HFFc6 (cell line): Measurements from ENCODE around the gene KRT32. TPM values are rescaled to one million over a fixed set of nuclear protein-coding genes. Genes with fewer than 3 reads are reported as not detected.

Experiments used
- DNase-seq: peaks from one replicate; pipeline ENCODE4 v3.0.0-alpha.2; 2018
- H3K27ac Mint-ChIP-seq: 2 replicates; pipeline ENCODE4 v1.8.0; 2020; ENCODE audit warnings: mild to moderate bottlenecking, mixed read lengths
- H3K27me3 Mint-ChIP-seq: 2 replicates; pipeline ENCODE4 v1.8.0; 2021; ENCODE audit warnings: mild to moderate bottlenecking, moderate library complexity, mixed read lengths; ENCODE audit not compliant: insufficient read depth
- H3K36me3 Mint-ChIP-seq: 2 replicates; pipeline ENCODE4 v1.8.0; 2021; ENCODE audit warnings: low read depth, mixed read lengths
- H3K4me1 Mint-ChIP-seq: 2 replicates; pipeline ENCODE4 v1.8.0; 2020; ENCODE audit warnings: low read depth, mixed read lengths
- H3K4me3 Mint-ChIP-seq: 2 replicates; pipeline ENCODE4 v1.8.0; 2020; ENCODE audit warnings: mild to moderate bottlenecking, moderate library complexity, mixed read lengths
- H3K9me3 Mint-ChIP-seq: 2 replicates; pipeline ENCODE4 v1.8.0; 2020; ENCODE audit warnings: mild to moderate bottlenecking, mixed read lengths
- total RNA-seq, 6 experiments: library from RNA; stranded (reverse); fragmentation: NEBNext Ultra II Directional; extraction: Animal tissue kit (Norgen Biotek cat#: 25700); gene quantifications; 2 replicates in 1 of 6; 3 replicates in 5 of 6; pipeline ENCODE4 v1.2.3, GENCODE V29; 2021
- TF ChIP-seq, protein P1 (sequence below): fragments of 200-600 bp; sonication (generic); IDR thresholded peaks from 2 replicates; pipeline ENCODE4 v1.5.0; 2021; ENCODE audit warnings: antibody characterized with exemption, mild to moderate bottlenecking

The KRT32 gene
- total RNA-seq, 6 experiments from 2014 or later = 0.14 TPM; not detected in 4

DNA sequence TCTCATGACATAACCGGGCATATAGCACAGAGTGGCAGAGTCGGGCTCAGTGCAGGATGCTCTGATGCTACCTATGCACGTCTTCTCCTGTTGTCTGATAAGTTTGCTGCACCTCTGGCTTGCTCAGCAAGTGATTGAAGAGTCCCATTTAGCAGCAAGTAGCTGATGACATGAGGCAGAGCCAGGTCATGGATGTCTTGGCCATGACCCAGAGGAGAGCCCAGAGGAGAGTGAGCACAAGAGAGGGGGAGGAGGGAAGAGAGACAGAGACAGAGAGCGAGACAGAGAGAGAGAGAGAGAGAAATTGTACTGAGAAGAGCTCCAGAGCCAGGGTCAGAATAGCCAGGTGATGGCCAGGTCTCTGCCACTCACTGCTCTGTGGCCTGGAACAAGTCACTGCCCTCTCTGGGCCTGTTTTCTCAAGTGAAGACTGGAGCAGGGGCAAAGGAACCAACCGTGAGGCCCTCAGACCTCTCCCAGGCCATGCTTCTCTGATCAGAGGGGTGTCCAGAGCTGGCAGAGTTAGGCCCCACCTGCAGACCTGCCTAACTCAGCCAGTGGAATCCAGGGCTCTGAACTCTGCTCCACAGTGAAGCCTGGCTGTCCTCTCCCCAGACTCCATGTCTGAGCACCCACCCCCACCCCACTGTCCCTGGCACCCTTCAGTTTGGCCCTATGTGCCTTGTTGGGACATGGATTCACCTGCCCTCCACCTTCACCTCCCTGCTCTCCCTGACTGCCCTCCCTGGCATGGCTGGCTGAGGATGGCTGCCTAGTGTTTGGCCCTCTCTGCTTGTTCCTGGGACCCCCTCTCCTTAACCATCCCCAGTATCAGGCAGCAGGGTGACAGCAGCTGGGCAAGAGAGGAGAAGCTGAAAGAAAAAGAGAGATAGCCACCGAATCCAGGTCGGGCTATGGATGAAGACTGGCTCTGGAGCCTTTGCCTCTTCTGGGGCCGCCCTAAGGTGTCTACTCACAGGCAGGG, 18.0 kb upstream of the KRT32 start:
- Mint-ChIP-seq H3K4me1 (peaks cover 17% of the 10 kb centered on the region), H3K27ac (no peak overlapping the region), H3K36me3 (no peaks in the 10 kb centered on the region), H3K4me3 (no peak overlapping the region), H3K9me3 (no peaks in the 10 kb centered on the region), H3K27me3 (peaks cover 8% of the 10 kb centered on the region)
- TF ChIP-seq, protein P1, sequence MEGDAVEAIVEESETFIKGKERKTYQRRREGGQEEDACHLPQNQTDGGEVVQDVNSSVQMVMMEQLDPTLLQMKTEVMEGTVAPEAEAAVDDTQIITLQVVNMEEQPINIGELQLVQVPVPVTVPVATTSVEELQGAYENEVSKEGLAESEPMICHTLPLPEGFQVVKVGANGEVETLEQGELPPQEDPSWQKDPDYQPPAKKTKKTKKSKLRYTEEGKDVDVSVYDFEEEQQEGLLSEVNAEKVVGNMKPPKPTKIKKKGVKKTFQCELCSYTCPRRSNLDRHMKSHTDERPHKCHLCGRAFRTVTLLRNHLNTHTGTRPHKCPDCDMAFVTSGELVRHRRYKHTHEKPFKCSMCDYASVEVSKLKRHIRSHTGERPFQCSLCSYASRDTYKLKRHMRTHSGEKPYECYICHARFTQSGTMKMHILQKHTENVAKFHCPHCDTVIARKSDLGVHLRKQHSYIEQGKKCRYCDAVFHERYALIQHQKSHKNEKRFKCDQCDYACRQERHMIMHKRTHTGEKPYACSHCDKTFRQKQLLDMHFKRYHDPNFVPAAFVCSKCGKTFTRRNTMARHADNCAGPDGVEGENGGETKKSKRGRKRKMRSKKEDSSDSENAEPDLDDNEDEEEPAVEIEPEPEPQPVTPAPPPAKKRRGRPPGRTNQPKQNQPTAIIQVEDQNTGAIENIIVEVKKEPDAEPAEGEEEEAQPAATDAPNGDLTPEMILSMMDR = no peak
- DNase-seq = no peak

DNA sequence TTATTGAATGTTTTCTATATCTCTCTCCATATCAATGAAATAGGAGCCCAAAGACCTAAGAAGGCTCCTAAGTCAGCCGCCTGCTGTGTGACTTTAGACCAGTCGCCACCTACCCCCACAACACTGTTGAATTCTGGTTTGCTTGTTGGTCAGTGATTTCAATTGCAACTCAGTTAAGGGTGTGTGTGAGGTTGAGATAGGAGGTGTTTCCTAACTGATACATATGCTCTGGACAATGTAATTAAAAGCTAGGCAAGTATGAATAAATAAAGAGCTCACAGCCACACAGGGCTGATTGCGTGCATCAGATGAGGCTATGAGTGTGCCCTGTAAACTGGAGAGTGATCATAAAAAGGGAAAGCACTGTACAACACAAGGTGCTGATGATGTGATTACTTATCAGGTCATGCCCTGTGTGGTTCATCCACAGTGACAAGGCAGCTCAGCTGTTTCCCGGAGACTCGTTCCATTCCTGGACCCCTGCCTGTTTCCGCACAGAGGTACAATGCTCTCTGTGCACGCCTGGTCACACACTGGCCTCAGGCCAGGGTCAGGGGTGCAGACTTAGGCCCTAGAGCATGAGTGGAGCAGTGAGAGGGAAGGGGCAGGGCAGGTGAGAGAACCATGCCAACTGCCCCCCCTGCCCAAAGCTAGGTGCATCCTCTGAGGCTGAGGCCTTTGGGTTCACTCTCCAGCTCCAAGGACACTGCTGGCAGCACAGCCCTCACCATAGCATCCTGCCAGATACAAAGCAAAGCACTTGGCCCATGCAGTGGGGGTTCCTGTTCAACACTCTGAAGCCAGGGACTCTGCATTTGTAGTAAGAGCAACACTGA, 17.0 kb upstream of the KRT32 start:
- no peak overlapping the region for H3K4me3 Mint-ChIP-seq
- TF ChIP-seq, protein P1 = no peak
- peaks cover 15% of the 10 kb centered on the region for H3K4me1 Mint-ChIP-seq
- H3K27ac Mint-ChIP-seq = no peak overlapping the region
- no peaks in the 10 kb centered on the region for H3K36me3 Mint-ChIP-seq
- H3K27me3 Mint-ChIP-seq = peaks cover 5% of the 10 kb centered on the region
- H3K9me3 Mint-ChIP-seq = no peaks in the 10 kb centered on the region
- no peak for DNase-seq

DNA sequence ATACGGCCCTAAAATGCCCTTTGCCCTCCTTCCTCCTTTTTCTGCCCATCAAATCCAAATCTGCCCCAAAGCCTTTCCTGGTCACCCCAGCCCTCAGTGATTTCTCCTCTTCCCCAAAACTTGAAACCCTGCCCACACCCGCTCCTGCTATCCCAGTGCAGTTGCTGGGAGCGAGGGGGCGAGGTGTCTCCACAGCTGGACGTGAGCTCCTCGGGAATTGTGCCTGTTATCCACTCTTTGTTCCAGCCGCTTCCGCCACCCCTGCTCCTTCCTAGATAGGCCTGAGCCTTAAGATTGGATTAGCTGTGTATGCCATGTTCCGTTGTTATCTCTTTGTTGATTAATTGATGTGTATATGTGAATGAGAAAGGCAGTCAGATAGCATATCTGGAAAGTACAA, 16.3 kb upstream of the KRT32 start:
- H3K27ac Mint-ChIP-seq = no peak overlapping the region
- no peak overlapping the region for H3K4me3 Mint-ChIP-seq
- H3K36me3 Mint-ChIP-seq = no peaks in the 10 kb centered on the region
- peaks cover 15% of the 10 kb centered on the region for H3K4me1 Mint-ChIP-seq
- peaks cover 5% of the 10 kb centered on the region for H3K27me3 Mint-ChIP-seq
- no peak for DNase-seq
- no peaks in the 10 kb centered on the region for H3K9me3 Mint-ChIP-seq
- TF ChIP-seq, protein P1 = no peak

DNA sequence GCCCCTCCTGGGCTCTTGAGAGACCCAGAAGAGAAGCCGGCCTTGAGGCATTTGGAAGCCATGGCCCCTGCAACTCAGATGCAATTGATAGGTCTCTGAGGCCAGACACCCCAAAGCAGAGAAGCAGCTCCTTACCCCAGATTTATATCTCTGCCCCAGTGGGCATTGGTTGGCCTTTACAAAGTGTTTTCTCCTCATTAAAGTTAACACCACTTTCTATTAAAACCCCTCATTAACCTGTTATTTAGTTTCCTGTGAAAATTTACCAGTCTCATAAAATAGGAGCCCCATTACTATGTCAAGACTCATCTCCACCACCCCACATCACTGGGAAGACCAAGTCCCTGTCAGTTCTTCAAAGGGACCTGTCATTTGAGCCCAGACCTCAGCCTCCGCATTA, 13.8 kb upstream of the KRT32 start, which contains the start of gene KRT35:
KRT35 (minus strand) TSS at position 116 of the 400 bp plus-strand sequence; CDS start at position 62, 54 bp downstream.
- Mint-ChIP-seq H3K27me3 (peaks cover 5% of the 10 kb centered on the region), H3K4me1 (peaks cover 15% of the 10 kb centered on the region), H3K9me3 (no peaks in the 10 kb centered on the region), H3K36me3 (no peaks in the 10 kb centered on the region), H3K4me3 (no peak within 1 kb of the TSS), H3K27ac (no peak within 1 kb of the TSS)
- no peak for DNase-seq
- TF ChIP-seq, protein P1 = no peak

DNA sequence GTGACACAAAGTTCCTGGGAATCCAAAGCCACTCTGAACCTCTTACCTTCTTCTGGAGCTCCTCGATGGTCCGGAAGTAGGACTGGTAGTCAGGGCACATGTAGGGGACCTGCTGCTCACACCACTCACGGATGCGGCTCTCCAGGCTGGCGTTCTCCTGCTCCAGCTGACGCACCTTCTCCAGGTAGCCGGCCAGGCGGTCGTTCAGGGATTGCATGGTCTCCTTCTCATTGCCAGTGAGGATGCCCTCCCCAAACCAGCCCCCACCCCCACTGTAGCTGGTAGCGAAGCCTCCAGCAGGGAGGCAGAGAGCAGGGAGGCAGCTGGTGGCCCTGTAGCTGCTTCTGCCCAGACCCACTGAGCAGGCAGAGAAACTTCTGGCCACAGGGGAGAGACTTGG, 13.4 kb upstream of the KRT32 start:
- Mint-ChIP-seq H3K9me3 (no peaks in the 10 kb centered on the region), H3K36me3 (no peaks in the 10 kb centered on the region), H3K4me1 (peaks cover 15% of the 10 kb centered on the region), H3K4me3 (no peak overlapping the region), H3K27me3 (peaks cover 5% of the 10 kb centered on the region), H3K27ac (no peak overlapping the region)
- DNase-seq = no peak
- TF ChIP-seq, protein P1 = no peak
